Measurements from ENCODE around the gene HSD3B7. TPM values are rescaled to one million over a fixed set of nuclear protein-coding genes. Genes with fewer than 3 reads are reported as not detected.

HSD3B7 gene
- total RNA-seq, 4 donors from 2014 or later = 6.9 to 17.0 (median 8.8) TPM

DNA sequence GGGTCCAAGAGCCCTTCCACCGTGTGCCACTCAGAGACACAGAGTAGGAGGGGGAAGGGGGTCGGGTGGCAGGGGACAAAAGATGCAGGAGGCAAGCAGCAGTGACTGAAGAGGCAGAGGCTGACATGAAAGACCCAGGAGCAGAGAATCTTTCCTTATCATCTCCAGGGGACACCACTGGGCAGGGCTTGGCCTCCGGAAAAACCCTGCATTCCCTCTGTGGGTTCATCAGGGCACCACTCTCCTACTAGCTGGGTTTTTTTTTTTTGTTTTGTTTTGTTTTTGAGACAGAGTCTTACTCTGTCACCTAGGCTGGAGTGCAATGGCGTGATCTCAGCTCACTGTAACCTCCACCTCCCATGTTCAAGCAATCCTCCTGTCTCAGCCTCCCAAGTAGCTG lies 46.3 kb downstream of the HSD3B7 start:
- H3K27ac ChIP-seq = no peak overlapping the region
- H3K36me3 ChIP-seq = peaks cover 4 to 17% (median 9%) of the 10 kb centered on the region in 3 donors
- 78 to 90% methylated on average over 3 to 4 of the region's 4 CpGs for WGBS, 2 donors

DNA sequence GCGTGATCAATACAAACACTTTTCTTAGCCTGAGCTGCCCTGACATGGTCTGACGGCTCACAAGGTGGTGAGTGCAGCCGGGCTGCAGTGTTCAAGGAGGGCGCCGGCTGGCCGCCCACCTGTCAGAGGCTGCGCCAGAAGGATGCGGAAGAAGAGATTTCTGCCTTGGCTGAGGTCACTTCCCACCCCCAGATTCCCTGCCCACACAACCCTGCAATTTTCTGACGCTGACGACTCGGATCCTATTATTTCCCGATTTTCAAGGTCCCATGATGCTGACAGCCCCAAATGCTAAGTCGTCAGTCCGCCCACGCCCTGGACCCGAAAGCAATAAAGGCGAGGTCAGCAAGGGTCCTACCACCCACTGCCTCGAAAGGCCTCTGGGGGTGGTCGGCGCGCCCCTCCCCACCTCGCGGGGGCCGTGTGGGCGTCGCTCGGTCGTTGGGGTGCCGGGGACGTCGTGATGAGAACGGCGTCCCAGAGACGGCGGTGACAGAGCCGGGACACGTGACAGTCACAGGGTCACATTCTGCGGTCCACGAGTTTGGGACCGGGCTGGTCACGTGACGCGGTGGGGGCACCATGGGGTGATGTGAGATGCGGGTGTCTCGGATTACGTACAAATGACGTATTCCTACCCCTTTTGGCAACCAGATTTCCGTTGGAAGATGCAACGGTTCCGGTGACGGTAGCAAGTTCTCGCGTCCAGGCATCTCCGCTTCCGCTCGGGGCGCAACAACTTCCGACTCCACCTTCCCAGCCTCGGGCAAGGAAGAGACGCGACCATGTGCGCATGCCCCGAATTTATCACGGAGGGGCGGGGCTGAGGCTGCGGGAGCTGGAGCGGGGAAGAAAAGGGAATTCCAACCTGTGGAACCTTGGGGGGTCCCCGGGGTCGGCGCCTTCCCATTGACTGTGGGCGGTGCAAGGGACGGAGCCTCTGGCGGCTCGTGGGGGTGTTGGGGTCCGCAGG lies 48.0 kb downstream of the HSD3B7 start, which contains the start of gene STX4:
Gene STX4 (plus strand): TSS at position 823 of the 973 bp plus-strand sequence. CDS start 248 bp downstream, outside the sequence.
- WGBS, 2 donors = 0 to 1% methylated on average over 19 to 31 of the region's 75 CpGs
- H3K36me3 ChIP-seq = peaks cover 8 to 35% (median 9%) of the 10 kb centered on the region in 3 donors
- peak; percentile 91 for DNase-seq
- H3K4me3 ChIP-seq = peak within 1 kb of the TSS; percentile 59 to 99 (median 88)
- H3K4me1 ChIP-seq = peaks cover 10 to 38% (median 17%) of the 10 kb centered on the region in 3 donors
- H3K9me3 ChIP-seq = no peaks in the 10 kb centered on the region
- H3K27me3 ChIP-seq = no peaks in the 10 kb centered on the region
- H3K27ac ChIP-seq = peak within 1 kb of the TSS; percentile 89 to 97 (median 95)
- TF ChIP-seq, protein P1, sequence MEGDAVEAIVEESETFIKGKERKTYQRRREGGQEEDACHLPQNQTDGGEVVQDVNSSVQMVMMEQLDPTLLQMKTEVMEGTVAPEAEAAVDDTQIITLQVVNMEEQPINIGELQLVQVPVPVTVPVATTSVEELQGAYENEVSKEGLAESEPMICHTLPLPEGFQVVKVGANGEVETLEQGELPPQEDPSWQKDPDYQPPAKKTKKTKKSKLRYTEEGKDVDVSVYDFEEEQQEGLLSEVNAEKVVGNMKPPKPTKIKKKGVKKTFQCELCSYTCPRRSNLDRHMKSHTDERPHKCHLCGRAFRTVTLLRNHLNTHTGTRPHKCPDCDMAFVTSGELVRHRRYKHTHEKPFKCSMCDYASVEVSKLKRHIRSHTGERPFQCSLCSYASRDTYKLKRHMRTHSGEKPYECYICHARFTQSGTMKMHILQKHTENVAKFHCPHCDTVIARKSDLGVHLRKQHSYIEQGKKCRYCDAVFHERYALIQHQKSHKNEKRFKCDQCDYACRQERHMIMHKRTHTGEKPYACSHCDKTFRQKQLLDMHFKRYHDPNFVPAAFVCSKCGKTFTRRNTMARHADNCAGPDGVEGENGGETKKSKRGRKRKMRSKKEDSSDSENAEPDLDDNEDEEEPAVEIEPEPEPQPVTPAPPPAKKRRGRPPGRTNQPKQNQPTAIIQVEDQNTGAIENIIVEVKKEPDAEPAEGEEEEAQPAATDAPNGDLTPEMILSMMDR (IDR thresholded peaks at IDR 0.05) = peak in 1 of 6 experiments; percentile 19
- peak in 2 of 4 donors; percentile 31 to 64 for TF ChIP-seq POLR2A (IDR thresholded peaks at IDR 0.05)
- intact Hi-C loops (cut with DNase I) = no loop called here

More for the DNA sequence above, 46.3 kb downstream of the HSD3B7 start:
- no peak overlapping the region for H3K4me3 ChIP-seq
- intact Hi-C loops (cut with DNase I) = no loop called here
- H3K4me1 ChIP-seq = peaks cover 10 to 34% (median 17%) of the 10 kb centered on the region in 3 donors
- no peaks in the 10 kb centered on the region for H3K27me3 ChIP-seq
- no peak for DNase-seq
- H3K9me3 ChIP-seq = no peaks in the 10 kb centered on the region
- no peak for TF ChIP-seq POLR2A (IDR thresholded peaks at IDR 0.05)
- TF ChIP-seq, protein P1 (IDR thresholded peaks at IDR 0.05) = no peak

DNA sequence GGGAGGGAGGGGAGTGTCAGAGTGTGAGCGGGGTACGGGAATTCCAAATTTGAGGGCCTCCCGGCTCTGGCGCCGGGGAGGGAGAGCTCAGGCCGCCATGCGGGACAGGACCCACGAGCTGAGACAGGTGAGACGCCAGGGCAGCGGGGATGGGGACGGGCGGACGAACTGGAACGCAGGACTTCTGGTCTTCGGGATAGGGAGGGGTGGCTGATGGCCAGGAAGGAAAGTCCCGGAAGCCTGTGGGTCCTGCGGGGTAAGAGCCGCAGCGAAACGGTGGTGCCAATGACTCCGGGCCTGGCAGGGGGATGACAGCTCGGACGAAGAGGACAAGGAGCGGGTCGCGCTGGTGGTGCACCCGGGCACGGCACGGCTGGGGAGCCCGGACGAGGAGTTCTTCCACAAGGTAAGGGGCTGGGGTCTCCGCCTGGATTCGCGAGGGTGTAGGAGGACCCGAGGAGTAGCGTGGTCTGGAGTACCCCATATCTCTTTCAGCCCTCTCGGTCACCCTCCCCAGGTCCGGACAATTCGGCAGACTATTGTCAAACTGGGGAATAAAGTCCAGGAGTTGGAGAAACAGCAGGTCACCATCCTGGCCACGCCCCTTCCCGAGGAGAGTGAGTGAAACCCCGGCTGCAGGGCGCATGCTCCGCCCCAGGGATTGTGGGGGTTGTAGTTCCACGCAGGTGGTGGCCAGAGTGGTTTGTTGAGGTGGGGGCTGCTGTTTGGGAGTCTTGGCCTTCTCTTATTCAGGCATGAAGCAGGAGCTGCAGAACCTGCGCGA lies 48.9 kb downstream of the HSD3B7 start:
- H3K9me3 ChIP-seq = no peaks in the 10 kb centered on the region
- intact Hi-C loops (cut with DNase I) = no loop called here
- H3K4me1 ChIP-seq = peaks cover 10 to 38% (median 17%) of the 10 kb centered on the region in 3 donors
- H3K36me3 ChIP-seq = peaks cover 15 to 44% (median 16%) of the 10 kb centered on the region in 3 donors
- TF ChIP-seq POLR2A (IDR thresholded peaks at IDR 0.05) = peak in 2 of 4 donors; percentile 9 to 52
- TF ChIP-seq, protein P1 (IDR thresholded peaks at IDR 0.05) = no peak
- H3K27ac ChIP-seq = peak overlapping the region; percentile 89 to 97 (median 95)
- peak; percentile 24 for DNase-seq
- WGBS, 2 donors = 1% methylated on average over 23 of the region's 47 CpGs
- H3K4me3 ChIP-seq = peak overlapping the region; percentile 59 to 99 (median 88)
- H3K27me3 ChIP-seq = no peaks in the 10 kb centered on the region

DNA sequence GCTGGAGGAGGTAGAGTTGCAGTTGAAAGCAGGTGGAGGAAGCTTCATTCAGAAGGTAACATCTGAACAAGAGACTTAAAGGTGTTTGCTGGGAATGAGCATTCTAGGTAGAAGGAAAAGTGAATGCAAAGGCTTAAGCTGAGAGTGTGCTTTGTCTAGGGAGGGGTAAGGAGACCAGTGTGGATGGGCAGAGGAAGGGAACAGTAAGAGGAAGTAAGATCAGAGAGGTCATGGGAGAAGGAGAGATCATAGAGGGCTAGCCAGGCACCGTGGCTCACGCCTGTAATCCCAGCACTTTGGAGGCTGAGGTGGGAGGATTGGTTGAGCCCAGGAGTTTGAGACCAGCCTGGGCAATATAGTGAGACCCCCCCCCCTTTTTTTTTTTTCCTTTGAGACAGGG lies 51.7 kb downstream of the HSD3B7 start:
- TF ChIP-seq POLR2A (IDR thresholded peaks at IDR 0.05) = no peak
- TF ChIP-seq, protein P1 (IDR thresholded peaks at IDR 0.05) = no peak
- Histone ChIP-seq H3K9me3 (no peaks in the 10 kb centered on the region), H3K4me1 (peaks cover 10 to 38% (median 17%) of the 10 kb centered on the region in 3 donors), H3K4me3 (no peak overlapping the region), H3K36me3 (peaks cover 31 to 72% (median 31%) of the 10 kb centered on the region in 3 donors), H3K27me3 (no peaks in the 10 kb centered on the region), H3K27ac (no peak overlapping the region)
- no peak for DNase-seq
- intact Hi-C loops (cut with DNase I) = loop anchor here (5.0 kb wide), 1 partner anchor 39 kb away; no protein-coding TSS in a partner anchor
- 74 to 97% methylated on average over 2 of the region's 2 CpGs for WGBS, 2 donors

Small RNA genes lying within 50 kb of the gene (small RNA-seq; reads per million reads assigned to genes)
- gene AC135048.1 = 0 reads per million in 4 donors

Other genes starting within 250 kb of the HSD3B7 start
- gene PHKG2, start 236.8 kb upstream of the HSD3B7 start, total RNA-seq = 10 to 100 TPM; 18.6 to 27.8 (median 21.7) TPM
- gene CFAP119, start 223.1 kb upstream of the HSD3B7 start, total RNA-seq = 1 to 10 TPM in 3 of 4 donors, not detected in 1; 1.3 to 5.0 (median 3.4) TPM
- 10 to 100 TPM; 53.8 to 81.1 (median 73.4) TPM for gene RNF40, start 222.9 kb upstream of the HSD3B7 start, total RNA-seq
- gene ZNF629, start 198.0 kb upstream of the HSD3B7 start, total RNA-seq = 10 to 100 TPM in 1 of 4 donors, 1 to 10 TPM in 3; 5.0 to 11.4 (median 6.2) TPM
- 10 to 100 TPM; 16.2 to 41.4 (median 25.8) TPM for gene BCL7C, start 91.1 kb upstream of the HSD3B7 start, total RNA-seq
- gene CTF1, start 88.6 kb upstream of the HSD3B7 start, total RNA-seq = 1 to 10 TPM in 3 of 4 donors, under 1 TPM in 1; 0.53 to 3.6 (median 1.8) TPM
- 10 to 100 TPM; 17.0 to 28.7 (median 25.1) TPM for gene FBXL19, start 61.6 kb upstream of the HSD3B7 start, total RNA-seq
- 10 to 100 TPM in 3 of 4 donors, 1 to 10 TPM in 1; 4.0 to 28.6 (median 18.0) TPM for gene ORAI3, start 36.1 kb upstream of the HSD3B7 start, total RNA-seq
- 1 to 10 TPM; 3.5 to 8.0 (median 5.4) TPM for gene SETD1A, start 27.5 kb upstream of the HSD3B7 start, total RNA-seq
- gene STX1B, start 25.4 kb downstream of the HSD3B7 start, total RNA-seq = 1 to 10 TPM in 1 of 4 donors, under 1 TPM in 3; 0.06 to 1.5 (median 0.20) TPM
- gene STX4, start 48.4 kb downstream of the HSD3B7 start, total RNA-seq = 10 to 100 TPM; 19.0 to 35.9 (median 25.1) TPM
- gene ZNF668, start 89.0 kb downstream of the HSD3B7 start, total RNA-seq = 10 to 100 TPM in 2 of 4 donors, 1 to 10 TPM in 2; 8.6 to 14.9 (median 10.7) TPM
- 10 to 100 TPM in 2 of 4 donors, 1 to 10 TPM in 2; 6.5 to 13.4 (median 10.0) TPM for gene ZNF646, start 89.2 kb downstream of the HSD3B7 start, total RNA-seq
- 1 to 10 TPM in 3 of 4 donors, under 1 TPM in 1; 0.41 to 1.3 (median 1.1) TPM for gene PRSS53, start 103.7 kb downstream of the HSD3B7 start, total RNA-seq
- gene VKORC1, start 109.6 kb downstream of the HSD3B7 start, total RNA-seq = 10 to 100 TPM; 27.6 to 56.6 (median 44.0) TPM
- 10 to 100 TPM; 26.6 to 39.8 (median 33.5) TPM for gene BCKDK, start 123.2 kb downstream of the HSD3B7 start, total RNA-seq
- 10 to 100 TPM; 25.7 to 57.2 (median 30.4) TPM for gene KAT8, start 132.5 kb downstream of the HSD3B7 start, total RNA-seq
- gene PRSS8, start 150.5 kb downstream of the HSD3B7 start, total RNA-seq = 100 to 1,000 TPM in 1 of 4 donors, 10 to 100 TPM in 3; 39.2 to 121 (median 49.2) TPM
- 1 to 10 TPM in 2 of 4 donors, under 1 TPM in 2; 0.38 to 4.2 (median 1.9) TPM for gene PRSS36, start 164.9 kb downstream of the HSD3B7 start, total RNA-seq
- 10 to 100 TPM; 30.2 to 97.8 (median 55.1) TPM for gene FUS, start 194.9 kb downstream of the HSD3B7 start, total RNA-seq
- 10 to 100 TPM; 53.0 to 70.7 (median 63.9) TPM for gene PYCARD, start 217.6 kb downstream of the HSD3B7 start, total RNA-seq
- not detected for gene TRIM72, start 228.9 kb downstream of the HSD3B7 start, total RNA-seq
- gene PYDC1, start 231.9 kb downstream of the HSD3B7 start, total RNA-seq = not detected